LHCN-M2 (cell line): Measurements from ENCODE around the gene SPC24. TPM values are rescaled to one million over a fixed set of nuclear protein-coding genes. Genes with fewer than 3 reads are reported as not detected.

Experiments
- DNase-seq: peaks from one replicate; pipeline ENCODE4 v3.0.0-alpha.2; 2012; ENCODE audit warnings: low read depth
- polyA plus RNA-seq: library from polyadenylated mRNA; unstranded; fragments of >200 nt; gene quantifications from one replicate; pipeline ENCODE4 v1.2.1, GENCODE V29; 2012; ENCODE audit warnings: missing spikeins
- total RNA-seq: library from RNA; depleted of rRNA; stranded (reverse); fragments of >200 nt; gene quantifications from 2 replicates; pipeline ENCODE4 v1.2.3, GENCODE V29; 2014; rRNA removed

SPC24 gene
- 105 and 142 TPM in 2 replicates for total RNA-seq
- polyA plus RNA-seq, result 35.1 TPM

GRCh38 chr19:11155373-11156120, at the start of gene SPC24:
TSS of gene SPC24 (minus strand) at chr19:11155782. CDS start at chr19:11155776, 6 bp downstream.
- DNase-seq, result peak; percentile 98

GRCh38 chr19:11204943-11205349, 49.4 kb upstream of the SPC24 start:
- DNase-seq, result peak; percentile 68

- no peak for DNase-seq
These were observed 48.6 kb upstream of the SPC24 start for GRCh38 chr19:11204076-11204602.

GRCh38 chr19:11203194-11204075, 47.9 kb upstream of the SPC24 start:
- DNase-seq, result peak; percentile 92

GRCh38 chr19:11202488-11203193, 47.1 kb upstream of the SPC24 start:
- DNase-seq, result no peak

GRCh38 chr19:11201791-11202190, 46.2 kb upstream of the SPC24 start:
- no peak for DNase-seq

GRCh38 chr19:11200931-11201330, 45.3 kb upstream of the SPC24 start:
- DNase-seq, result no peak

- DNase-seq, result no peak
These were observed 44.5 kb upstream of the SPC24 start for GRCh38 chr19:11200015-11200574.

GRCh38 chr19:11199517-11199916, 43.9 kb upstream of the SPC24 start:
- DNase-seq, result no peak

GRCh38 chr19:11198769-11199424, 43.3 kb upstream of the SPC24 start:
- DNase-seq, result no peak

- no peak for DNase-seq
These were observed 42.6 kb upstream of the SPC24 start for GRCh38 chr19:11198175-11198534.

- peak; percentile 69 for DNase-seq
These were observed 42.0 kb upstream of the SPC24 start, which contains the start of gene KANK2 for GRCh38 chr19:11197291-11198174. TSS of gene KANK2 (minus strand) at chr19:11197545. CDS start at chr19:11194511, 3,034 bp downstream.

GRCh38 chr19:11196406-11197287, 41.1 kb upstream of the SPC24 start:
- DNase-seq, result peak; percentile 50

GRCh38 chr19:11195681-11196080, 40.1 kb upstream of the SPC24 start:
- no peak for DNase-seq

GRCh38 chr19:11194656-11195558, 39.3 kb upstream of the SPC24 start:
- peak; percentile 40 for DNase-seq

GRCh38 chr19:11194173-11194572, 38.6 kb upstream of the SPC24 start:
- no peak for DNase-seq
